ENCODE measurements around the gene PRCP.
"Not testable (repeated sequence)": the region's sequence is repeated elsewhere in the genome, so short reads cannot be mapped to it uniquely, and the experiment has no call there.

The PRCP gene

DNA sequence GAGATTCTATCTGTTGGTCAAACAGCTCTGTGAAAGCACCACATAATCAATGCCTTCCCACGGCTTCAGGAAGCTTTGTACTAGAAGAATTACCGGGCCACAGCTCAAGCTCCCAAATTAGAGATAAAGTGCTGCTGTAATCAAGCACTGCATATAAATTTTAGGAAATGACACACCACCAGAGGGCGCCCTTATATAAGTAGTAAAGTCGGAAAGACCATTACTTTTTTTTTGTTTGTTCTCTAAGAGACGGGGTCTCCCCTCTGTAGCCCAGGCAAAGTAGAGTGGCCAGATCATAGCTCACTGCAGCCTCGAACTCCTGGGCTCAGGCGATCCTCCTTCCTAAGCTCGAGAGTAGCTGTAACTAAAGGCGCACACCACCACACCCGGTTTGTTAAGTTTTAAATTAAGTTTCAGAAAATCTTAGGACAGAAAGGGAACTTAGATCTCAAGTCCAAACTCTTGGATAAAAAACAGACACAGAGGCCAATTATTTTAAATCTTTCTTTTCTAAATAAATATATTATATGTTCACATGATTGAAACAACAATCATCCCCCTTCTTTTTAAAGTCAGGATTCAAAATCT, 32.6 kb downstream of the PRCP start:
- H3K9ac ChIP-seq (ENCODE audit: low read depth, low read length): no peak overlapping the region
- no peak overlapping the region for H3K4me3 ChIP-seq (ENCODE audit: low read length)
- 35% methylated on average over 9 of the region's 10 CpGs for WGBS
- H3K27ac ChIP-seq (ENCODE audit: low read depth, low read length): no peak overlapping the region
- H3K27me3 ChIP-seq (ENCODE audit: insufficient read depth, low read length): no peaks in the 10 kb centered on the region
- no peaks in the 10 kb centered on the region for H3K9me3 ChIP-seq (ENCODE audit: insufficient read depth, low read depth, low read length)
- no peaks in the 10 kb centered on the region for H3K36me3 ChIP-seq (ENCODE audit: insufficient read depth, low read length)
- H3K4me1 ChIP-seq (ENCODE audit: insufficient read depth, low read length): no peaks in the 10 kb centered on the region

- Histone ChIP-seq H3K27ac (ENCODE audit: low read depth, low read length) (no peak overlapping the region), H3K9me3 (ENCODE audit: insufficient read depth, low read depth, low read length) (no peaks in the 10 kb centered on the region), H3K9ac (ENCODE audit: low read depth, low read length) (no peak overlapping the region), H3K27me3 (ENCODE audit: insufficient read depth, low read length) (no peaks in the 10 kb centered on the region), H3K36me3 (ENCODE audit: insufficient read depth, low read length) (no peaks in the 10 kb centered on the region), H3K4me1 (ENCODE audit: insufficient read depth, low read length) (no peaks in the 10 kb centered on the region), H3K4me3 (ENCODE audit: low read length) (no peak overlapping the region)
- WGBS: 93% methylated on average over 2 of the region's 2 CpGs
These were observed 34.4 kb downstream of the PRCP start for GRCh38 chr11:82865841-82866240.

DNA sequence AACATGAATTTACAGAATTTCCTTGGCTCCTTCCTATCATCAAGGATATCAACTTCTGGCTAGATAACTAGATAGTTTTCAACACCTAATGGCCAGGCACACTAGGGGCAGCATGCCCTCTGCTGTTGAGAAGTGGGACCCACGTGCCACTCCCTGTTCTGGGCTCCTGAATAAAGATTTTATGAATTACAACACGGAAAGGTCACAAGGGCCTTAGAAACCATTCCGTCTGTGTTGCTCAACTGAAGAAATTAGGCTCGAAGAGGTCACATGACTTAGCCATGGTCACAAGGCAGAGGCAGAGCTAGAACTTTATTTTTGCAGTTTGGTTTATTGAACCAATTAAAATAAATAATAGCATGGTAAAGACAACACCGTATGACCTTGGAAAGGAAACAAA, 36.0 kb downstream of the PRCP start:
- Histone ChIP-seq H3K36me3 (ENCODE audit: insufficient read depth, low read length) (no peaks in the 10 kb centered on the region), H3K9ac (ENCODE audit: low read depth, low read length) (no peak overlapping the region), H3K4me3 (ENCODE audit: low read length) (no peak overlapping the region), H3K9me3 (ENCODE audit: insufficient read depth, low read depth, low read length) (no peaks in the 10 kb centered on the region), H3K27ac (ENCODE audit: low read depth, low read length) (no peak overlapping the region), H3K27me3 (ENCODE audit: insufficient read depth, low read length) (no peaks in the 10 kb centered on the region), H3K4me1 (ENCODE audit: insufficient read depth, low read length) (no peaks in the 10 kb centered on the region)
- 49% methylated on average over 5 of the region's 5 CpGs for WGBS

GRCh38 chr11:82863209-82863608, 37.0 kb downstream of the PRCP start:
- no peak overlapping the region for H3K4me3 ChIP-seq (ENCODE audit: low read length)
- H3K27me3 ChIP-seq (ENCODE audit: insufficient read depth, low read length): no peaks in the 10 kb centered on the region
- H3K9me3 ChIP-seq (ENCODE audit: insufficient read depth, low read depth, low read length): no peaks in the 10 kb centered on the region
- no peak overlapping the region for H3K27ac ChIP-seq (ENCODE audit: low read depth, low read length)
- WGBS: 96% methylated on average over 2 of the region's 2 CpGs
- no peaks in the 10 kb centered on the region for H3K36me3 ChIP-seq (ENCODE audit: insufficient read depth, low read length)
- H3K9ac ChIP-seq (ENCODE audit: low read depth, low read length): no peak overlapping the region
- no peaks in the 10 kb centered on the region for H3K4me1 ChIP-seq (ENCODE audit: insufficient read depth, low read length)

- Histone ChIP-seq H3K27me3 (ENCODE audit: insufficient read depth, low read length) (no peaks in the 10 kb centered on the region), H3K4me3 (ENCODE audit: low read length) (no peak overlapping the region), H3K36me3 (ENCODE audit: insufficient read depth, low read length) (no peaks in the 10 kb centered on the region), H3K4me1 (ENCODE audit: insufficient read depth, low read length) (no peaks in the 10 kb centered on the region), H3K27ac (ENCODE audit: low read depth, low read length) (no peak overlapping the region), H3K9me3 (ENCODE audit: insufficient read depth, low read depth, low read length) (no peaks in the 10 kb centered on the region), H3K9ac (ENCODE audit: low read depth, low read length) (no peak overlapping the region)
- 46% methylated on average over 1 of the region's 2 CpGs for WGBS
These were observed 37.9 kb downstream of the PRCP start for GRCh38 chr11:82862379-82862778.

GRCh38 chr11:82859750-82860149, 40.5 kb downstream of the PRCP start:
- WGBS: 93% methylated on average over 2 of the region's 2 CpGs
- Histone ChIP-seq H3K27me3 (ENCODE audit: insufficient read depth, low read length) (no peaks in the 10 kb centered on the region), H3K27ac (ENCODE audit: low read depth, low read length) (no peak overlapping the region), H3K9ac (ENCODE audit: low read depth, low read length) (no peak overlapping the region), H3K9me3 (ENCODE audit: insufficient read depth, low read depth, low read length) (no peaks in the 10 kb centered on the region), H3K4me3 (ENCODE audit: low read length) (no peak overlapping the region), H3K36me3 (ENCODE audit: insufficient read depth, low read length) (no peaks in the 10 kb centered on the region), H3K4me1 (ENCODE audit: insufficient read depth, low read length) (no peaks in the 10 kb centered on the region)

- WGBS: 100% methylated on average over 1 of the region's 1 CpG
- H3K4me1 ChIP-seq (ENCODE audit: insufficient read depth, low read length): no peaks in the 10 kb centered on the region
- no peaks in the 10 kb centered on the region for H3K36me3 ChIP-seq (ENCODE audit: insufficient read depth, low read length)
- no peak overlapping the region for H3K27ac ChIP-seq (ENCODE audit: low read depth, low read length)
- H3K9me3 ChIP-seq (ENCODE audit: insufficient read depth, low read depth, low read length): no peaks in the 10 kb centered on the region
- no peak overlapping the region for H3K4me3 ChIP-seq (ENCODE audit: low read length)
- no peaks in the 10 kb centered on the region for H3K27me3 ChIP-seq (ENCODE audit: insufficient read depth, low read length)
- H3K9ac ChIP-seq (ENCODE audit: low read depth, low read length): no peak overlapping the region
These were observed 41.6 kb downstream of the PRCP start for GRCh38 chr11:82858556-82859091.

GRCh38 chr11:82858133-82858532, 42.1 kb downstream of the PRCP start:
- no peak overlapping the region for H3K9ac ChIP-seq (ENCODE audit: low read depth, low read length)
- no peaks in the 10 kb centered on the region for H3K4me1 ChIP-seq (ENCODE audit: insufficient read depth, low read length)
- no peaks in the 10 kb centered on the region for H3K27me3 ChIP-seq (ENCODE audit: insufficient read depth, low read length)
- no peaks in the 10 kb centered on the region for H3K36me3 ChIP-seq (ENCODE audit: insufficient read depth, low read length)
- H3K4me3 ChIP-seq (ENCODE audit: low read length): no peak overlapping the region
- H3K9me3 ChIP-seq (ENCODE audit: insufficient read depth, low read depth, low read length): no peaks in the 10 kb centered on the region
- WGBS: 89% methylated on average over 2 of the region's 2 CpGs
- H3K27ac ChIP-seq (ENCODE audit: low read depth, low read length): no peak overlapping the region

DNA sequence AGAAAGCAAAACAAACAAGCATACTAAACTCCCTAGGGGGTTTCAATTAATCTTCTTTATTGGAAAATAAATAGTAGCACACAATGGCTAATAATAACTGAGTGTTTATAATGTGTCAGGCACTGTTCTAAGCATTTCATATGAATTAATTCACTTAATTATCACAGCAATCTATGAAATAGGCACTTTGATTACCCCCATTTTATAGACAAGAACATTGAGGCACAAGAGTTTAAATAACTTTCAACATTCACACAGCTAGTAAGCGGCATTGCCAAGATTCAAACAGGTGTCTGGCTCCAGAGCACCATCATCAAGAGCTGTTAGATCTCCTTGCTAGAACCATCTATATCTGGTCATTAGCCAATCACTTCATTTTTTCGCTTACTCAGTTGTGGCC, 43.1 kb downstream of the PRCP start:
- 94% methylated on average over 2 of the region's 2 CpGs for WGBS
- no peak overlapping the region for H3K27ac ChIP-seq (ENCODE audit: low read depth, low read length)
- H3K36me3 ChIP-seq (ENCODE audit: insufficient read depth, low read length): no peaks in the 10 kb centered on the region
- H3K9ac ChIP-seq (ENCODE audit: low read depth, low read length): no peak overlapping the region
- no peaks in the 10 kb centered on the region for H3K4me1 ChIP-seq (ENCODE audit: insufficient read depth, low read length)
- no peak overlapping the region for H3K4me3 ChIP-seq (ENCODE audit: low read length)
- H3K27me3 ChIP-seq (ENCODE audit: insufficient read depth, low read length): no peaks in the 10 kb centered on the region
- no peaks in the 10 kb centered on the region for H3K9me3 ChIP-seq (ENCODE audit: insufficient read depth, low read depth, low read length)

DNA sequence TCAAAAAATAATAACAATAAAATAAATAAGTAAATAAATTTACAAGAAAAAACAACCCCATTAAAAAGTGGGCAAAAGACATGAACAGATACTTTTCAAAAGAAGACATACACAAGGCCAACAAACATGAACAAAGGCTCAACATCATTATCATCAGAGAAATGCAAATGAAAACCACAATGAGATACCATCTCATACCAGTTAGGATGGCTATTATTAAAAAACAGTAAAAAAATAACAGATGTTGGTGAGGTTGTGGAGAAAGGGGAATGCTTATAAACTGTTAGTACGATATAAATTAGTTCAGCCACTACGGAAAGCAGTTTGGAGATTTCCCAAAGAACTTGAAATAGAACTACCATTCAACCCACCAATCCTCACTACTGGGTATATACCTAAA, 44.6 kb downstream of the PRCP start:
- Histone ChIP-seq H3K36me3 (ENCODE audit: insufficient read depth, low read length) (no peaks in the 10 kb centered on the region), H3K27me3 (ENCODE audit: insufficient read depth, low read length) (no peaks in the 10 kb centered on the region), H3K9ac (ENCODE audit: low read depth, low read length) (no peak overlapping the region), H3K4me1 (ENCODE audit: insufficient read depth, low read length) (no peaks in the 10 kb centered on the region), H3K9me3 (ENCODE audit: insufficient read depth, low read depth, low read length) (no peaks in the 10 kb centered on the region), H3K27ac (ENCODE audit: low read depth, low read length) (no peak overlapping the region), H3K4me3 (ENCODE audit: low read length) (no peak overlapping the region)
- WGBS: 100% methylated on average over 2 of the region's 2 CpGs

DNA sequence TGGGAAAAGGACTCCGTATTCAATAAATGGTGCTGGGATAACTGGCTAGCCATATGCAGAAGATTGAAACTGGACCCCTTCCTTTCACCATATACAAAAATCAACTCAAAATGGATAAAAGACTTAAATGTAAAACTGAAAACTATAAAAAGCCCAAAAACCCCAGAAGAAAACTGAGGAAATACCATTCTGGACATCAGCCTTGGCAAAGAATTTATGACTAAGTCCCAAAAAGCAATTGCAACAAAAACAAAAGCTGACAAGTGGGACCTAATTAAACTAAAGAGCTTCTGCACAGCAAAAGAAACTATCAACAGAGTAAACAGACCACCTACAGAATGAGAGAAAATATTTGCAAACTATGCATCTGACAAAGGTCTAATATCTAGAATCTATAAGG, 45.3 kb downstream of the PRCP start:
- not testable (repeated sequence) for H3K4me3 ChIP-seq (ENCODE audit: low read length); H3K9me3 ChIP-seq (ENCODE audit: insufficient read depth, low read depth, low read length); H3K9ac ChIP-seq (ENCODE audit: low read depth, low read length); H3K36me3 ChIP-seq (ENCODE audit: insufficient read depth, low read length); H3K27ac ChIP-seq (ENCODE audit: low read depth, low read length); H3K4me1 ChIP-seq (ENCODE audit: insufficient read depth, low read length); H3K27me3 ChIP-seq (ENCODE audit: insufficient read depth, low read length)
- 100% methylated on average over 1 of the region's 1 CpG for WGBS

DNA sequence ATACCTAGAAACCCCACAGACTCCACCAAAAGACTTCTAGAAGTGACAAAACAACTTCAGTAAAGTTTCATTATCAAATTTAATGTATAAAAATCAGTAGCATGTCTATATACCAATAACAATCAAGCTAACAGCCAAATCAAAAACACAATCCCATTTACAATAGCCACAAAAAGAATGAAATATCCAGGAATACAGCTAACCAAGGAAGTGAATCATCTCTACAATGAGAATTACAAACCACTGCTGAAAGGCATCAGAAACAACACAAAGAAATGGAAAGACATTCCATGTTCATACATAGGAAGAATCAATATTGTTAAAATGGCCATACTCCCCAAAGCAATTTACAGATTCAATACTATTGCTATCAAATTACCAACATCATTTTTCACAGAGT, 46.0 kb downstream of the PRCP start:
- Histone ChIP-seq H3K36me3 (ENCODE audit: insufficient read depth, low read length) (no peaks in the 10 kb centered on the region), H3K4me1 (ENCODE audit: insufficient read depth, low read length) (no peaks in the 10 kb centered on the region), H3K9ac (ENCODE audit: low read depth, low read length) (no peak overlapping the region), H3K27me3 (ENCODE audit: insufficient read depth, low read length) (no peaks in the 10 kb centered on the region), H3K9me3 (ENCODE audit: insufficient read depth, low read depth, low read length) (no peaks in the 10 kb centered on the region), H3K27ac (ENCODE audit: low read depth, low read length) (no peak overlapping the region), H3K4me3 (ENCODE audit: low read length) (no peak overlapping the region)

Measured in HUES64 (cell line).